ENCODE results near the gene SCYL2.

DNA sequence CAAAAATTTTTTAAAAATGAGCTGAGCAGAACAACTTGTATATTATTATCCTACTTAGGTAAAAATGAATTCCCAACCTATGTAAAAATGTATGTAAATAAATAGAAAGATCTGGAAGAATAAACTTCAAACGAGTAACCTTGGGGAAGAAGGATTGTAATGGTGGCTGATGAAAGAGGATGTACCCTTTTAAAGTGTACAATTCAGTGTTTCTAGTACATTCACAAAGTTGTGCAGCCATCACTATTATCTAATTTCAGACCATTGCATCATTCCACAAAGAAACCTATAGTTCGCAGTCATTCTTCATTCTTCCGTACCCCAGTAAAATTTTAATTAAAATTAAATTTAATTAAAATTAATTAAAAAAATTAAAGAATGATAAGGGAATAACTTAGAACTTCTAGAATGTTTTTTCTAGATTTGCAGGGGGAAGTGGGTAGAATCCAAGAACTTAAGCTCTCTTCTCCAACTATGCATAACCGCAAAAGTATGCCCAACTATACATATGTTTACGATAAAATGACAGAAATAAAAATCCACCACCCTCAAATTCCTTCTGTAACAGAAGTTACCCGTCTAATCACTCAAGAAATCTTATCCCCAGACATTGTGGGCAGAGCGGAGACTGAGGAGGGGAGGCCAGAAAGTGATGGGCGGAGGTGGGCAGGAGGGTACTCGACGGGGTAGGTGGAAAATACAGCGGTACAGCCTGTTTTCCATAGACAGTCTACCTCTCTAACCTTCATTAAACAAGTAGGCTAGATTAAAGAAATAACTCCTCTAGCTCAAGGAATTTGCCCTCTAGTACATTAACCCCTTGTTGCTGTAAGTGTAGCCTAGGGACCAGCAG, 1.0 kb upstream of the SCYL2 start:
- TF ChIP-seq, protein P1, sequence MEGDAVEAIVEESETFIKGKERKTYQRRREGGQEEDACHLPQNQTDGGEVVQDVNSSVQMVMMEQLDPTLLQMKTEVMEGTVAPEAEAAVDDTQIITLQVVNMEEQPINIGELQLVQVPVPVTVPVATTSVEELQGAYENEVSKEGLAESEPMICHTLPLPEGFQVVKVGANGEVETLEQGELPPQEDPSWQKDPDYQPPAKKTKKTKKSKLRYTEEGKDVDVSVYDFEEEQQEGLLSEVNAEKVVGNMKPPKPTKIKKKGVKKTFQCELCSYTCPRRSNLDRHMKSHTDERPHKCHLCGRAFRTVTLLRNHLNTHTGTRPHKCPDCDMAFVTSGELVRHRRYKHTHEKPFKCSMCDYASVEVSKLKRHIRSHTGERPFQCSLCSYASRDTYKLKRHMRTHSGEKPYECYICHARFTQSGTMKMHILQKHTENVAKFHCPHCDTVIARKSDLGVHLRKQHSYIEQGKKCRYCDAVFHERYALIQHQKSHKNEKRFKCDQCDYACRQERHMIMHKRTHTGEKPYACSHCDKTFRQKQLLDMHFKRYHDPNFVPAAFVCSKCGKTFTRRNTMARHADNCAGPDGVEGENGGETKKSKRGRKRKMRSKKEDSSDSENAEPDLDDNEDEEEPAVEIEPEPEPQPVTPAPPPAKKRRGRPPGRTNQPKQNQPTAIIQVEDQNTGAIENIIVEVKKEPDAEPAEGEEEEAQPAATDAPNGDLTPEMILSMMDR (IDR thresholded peaks at IDR 0.05) = no peak
- TF ChIP-seq EP300 (IDR thresholded peaks at IDR 0.05) = no peak

All from ovary (tissue), 3 donors.